Stomach smooth muscle (tissue), 2 donors: ENCODE results near the gene TMEM209.
"Not testable (repeated sequence)": the region's sequence is repeated elsewhere in the genome, so short reads cannot be mapped to it uniquely, and the experiment has no call there.

Experiments used
- H3K27ac ChIP-seq: one replicate; pipeline ENCODE4 v1.7.0; 2013; ENCODE audit warnings: mild to moderate bottlenecking, low read length, inconsistent platforms
- H3K27me3 ChIP-seq, 2 donors: one replicate each; pipeline ENCODE4 v1.7.0; 2013; ENCODE audit warnings: low read length in 2 of 2; ENCODE audit not compliant: insufficient read depth in 2 of 2, control insufficient read depth in 1 of 2
- H3K36me3 ChIP-seq, 2 donors: one replicate each; pipeline ENCODE4 v1.7.0; 2013; ENCODE audit warnings: low read length in 2 of 2; ENCODE audit not compliant: control insufficient read depth in 2 of 2, insufficient read depth in 2 of 2
- H3K4me1 ChIP-seq: one replicate; pipeline ENCODE4 v1.7.0; 2013; ENCODE audit warnings: low read length; ENCODE audit not compliant: control insufficient read depth, insufficient read depth
- H3K4me3 ChIP-seq, 2 donors: one replicate each; pipeline ENCODE4 v1.7.0; 2013; ENCODE audit warnings: low read length in 2 of 2
- H3K9ac ChIP-seq, 2 donors: one replicate each; pipeline ENCODE4 v1.7.0; 2013; ENCODE audit warnings: low read length in 2 of 2, mild to moderate bottlenecking in 1 of 2
- H3K9me3 ChIP-seq, 2 donors: one replicate each; pipeline ENCODE4 v1.7.0; 2013; ENCODE audit warnings: low read length in 2 of 2; ENCODE audit not compliant: control insufficient read depth in 2 of 2
- donor health status: healthy.
- donor health status: Pancreatic carcinoma.

The TMEM209 gene

DNA sequence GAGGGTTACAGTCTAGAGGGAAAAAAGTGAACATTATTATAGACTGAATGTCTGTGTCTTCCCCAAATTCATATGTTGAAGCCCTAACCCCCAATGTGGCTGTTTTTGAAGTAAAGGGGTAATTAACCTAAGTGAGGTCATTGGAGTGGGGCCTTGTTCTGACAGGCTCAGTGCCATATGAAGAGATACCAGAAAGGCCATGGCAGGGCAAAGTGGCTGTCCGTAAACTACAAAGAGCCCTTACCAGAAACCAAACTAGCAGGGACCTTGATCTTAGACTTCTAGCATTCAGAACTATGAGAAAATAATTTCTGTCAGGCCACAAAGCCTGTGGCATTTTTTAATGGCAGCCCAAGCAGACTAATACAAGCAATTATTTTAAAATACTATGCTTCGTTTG is 8.7 kb downstream of the TMEM209 start:
- Histone ChIP-seq H3K27ac (no peak overlapping the region), H3K27me3 (no peaks in the 10 kb centered on the region), H3K9me3 (no peaks in the 10 kb centered on the region), H3K4me3 (no peak overlapping the region), H3K4me1 (no peaks in the 10 kb centered on the region), H3K9ac (no peak overlapping the region), H3K36me3 (peaks cover 15 to 18% of the 10 kb centered on the region in 2 donors)

- no peak overlapping the region for H3K27ac ChIP-seq
- no peak overlapping the region for H3K4me3 ChIP-seq
- H3K9me3 ChIP-seq, result no peaks in the 10 kb centered on the region
- peaks cover 15% of the 10 kb centered on the region in 2 donors for H3K36me3 ChIP-seq
- no peaks in the 10 kb centered on the region for H3K4me1 ChIP-seq
- H3K27me3 ChIP-seq, result no peaks in the 10 kb centered on the region
- no peak overlapping the region for H3K9ac ChIP-seq
Observed at GRCh38 chr7:130195396-130195795, 9.8 kb downstream of the TMEM209 start.

- no peaks in the 10 kb centered on the region for H3K27me3 ChIP-seq
- H3K9ac ChIP-seq, result no peak overlapping the region
Observed at GRCh38 chr7:130191791-130192190, 13.4 kb downstream of the TMEM209 start.

DNA sequence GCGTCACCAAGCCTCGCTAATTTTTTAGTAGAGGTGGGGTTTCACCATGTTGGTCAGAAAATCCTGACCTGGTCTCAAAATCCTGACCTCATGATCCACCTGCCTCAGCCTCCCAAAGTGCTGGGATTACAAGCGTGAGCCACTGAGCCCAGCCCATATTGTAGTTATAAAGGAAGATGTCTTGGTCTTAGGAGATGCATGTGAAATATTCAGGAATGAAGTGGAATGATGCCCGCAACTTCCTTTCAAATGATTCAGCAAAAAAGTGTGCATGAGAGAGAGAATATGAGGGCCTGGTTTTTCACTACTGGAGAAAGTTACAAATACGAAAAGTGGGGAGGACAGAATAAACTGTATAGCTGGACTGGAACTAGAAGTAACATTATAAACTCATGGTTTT is 15.9 kb downstream of the TMEM209 start:
- Histone ChIP-seq H3K27ac (no peak overlapping the region), H3K9me3 (no peaks in the 10 kb centered on the region), H3K9ac (no peak overlapping the region), H3K4me3 (no peak overlapping the region), H3K27me3 (no peaks in the 10 kb centered on the region), H3K36me3 (peaks cover 5 to 19% of the 10 kb centered on the region in 2 donors), H3K4me1 (no peaks in the 10 kb centered on the region)

More at GRCh38 chr7:130191791-130192190, 13.4 kb downstream of the TMEM209 start:
- H3K27ac ChIP-seq, result no peak overlapping the region
- H3K4me3 ChIP-seq, result no peak overlapping the region
- H3K9me3 ChIP-seq, result no peaks in the 10 kb centered on the region
- peaks cover 8 to 16% of the 10 kb centered on the region in 2 donors for H3K36me3 ChIP-seq
- H3K4me1 ChIP-seq, result no peaks in the 10 kb centered on the region

- H3K27ac ChIP-seq, result no peak overlapping the region
- H3K27me3 ChIP-seq, result no peaks in the 10 kb centered on the region
- H3K36me3 ChIP-seq, result peaks cover 7 to 27% of the 10 kb centered on the region in 2 donors
- H3K4me1 ChIP-seq, result no peaks in the 10 kb centered on the region
- H3K9ac ChIP-seq, result no peak overlapping the region
- no peaks in the 10 kb centered on the region for H3K9me3 ChIP-seq
- no peak overlapping the region for H3K4me3 ChIP-seq
Observed at GRCh38 chr7:130187360-130187759, 17.8 kb downstream of the TMEM209 start.

DNA sequence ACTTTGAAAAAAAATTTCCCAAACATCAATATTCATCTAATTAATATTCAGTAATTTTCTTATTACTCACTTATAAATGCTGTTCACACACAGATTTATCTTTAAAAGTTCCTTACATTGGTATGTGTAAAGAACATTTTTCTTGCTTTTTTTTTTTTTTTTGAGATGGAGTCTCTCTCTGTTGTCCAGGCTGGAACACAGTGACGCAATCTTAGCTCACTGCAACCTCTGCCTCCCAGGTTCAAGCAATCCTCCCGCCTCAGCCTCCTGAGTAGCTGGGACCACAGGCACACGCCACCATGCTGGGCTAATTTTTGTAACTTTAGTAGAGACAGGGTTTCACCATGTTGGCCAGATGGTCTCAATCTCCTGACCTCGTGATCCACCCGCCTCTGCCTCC is 20.9 kb downstream of the TMEM209 start:
- H3K36me3 ChIP-seq, result peaks cover 13 to 28% of the 10 kb centered on the region in 2 donors
- H3K9me3 ChIP-seq, H3K4me1 ChIP-seq, H3K27ac ChIP-seq, H3K27me3 ChIP-seq, H3K4me3 ChIP-seq, H3K9ac ChIP-seq: not testable (repeated sequence)

DNA sequence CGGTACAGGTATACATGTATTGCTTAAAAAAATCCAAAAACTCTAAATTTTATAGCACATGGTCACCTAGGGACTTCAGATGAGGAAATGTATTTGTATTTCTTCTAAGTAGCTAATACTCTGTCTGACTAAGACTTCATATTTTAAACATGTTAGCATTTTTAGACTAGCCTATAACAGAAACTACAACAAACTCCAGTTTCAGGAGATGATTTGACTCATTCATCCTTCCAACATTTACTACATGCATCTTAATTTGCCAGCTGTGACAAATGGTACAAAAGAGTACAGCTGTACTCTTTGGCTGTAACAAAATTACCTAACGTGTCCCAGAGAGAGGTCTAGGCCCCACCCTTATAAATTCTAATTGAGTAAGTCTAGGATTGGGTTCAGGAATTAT is 22.2 kb downstream of the TMEM209 start:
- no peaks in the 10 kb centered on the region for H3K4me1 ChIP-seq
- no peaks in the 10 kb centered on the region for H3K27me3 ChIP-seq
- no peak overlapping the region for H3K4me3 ChIP-seq
- no peaks in the 10 kb centered on the region for H3K9me3 ChIP-seq
- H3K36me3 ChIP-seq, result peaks cover 15 to 25% of the 10 kb centered on the region in 2 donors
- H3K27ac ChIP-seq, result no peak overlapping the region
- no peak overlapping the region for H3K9ac ChIP-seq

DNA sequence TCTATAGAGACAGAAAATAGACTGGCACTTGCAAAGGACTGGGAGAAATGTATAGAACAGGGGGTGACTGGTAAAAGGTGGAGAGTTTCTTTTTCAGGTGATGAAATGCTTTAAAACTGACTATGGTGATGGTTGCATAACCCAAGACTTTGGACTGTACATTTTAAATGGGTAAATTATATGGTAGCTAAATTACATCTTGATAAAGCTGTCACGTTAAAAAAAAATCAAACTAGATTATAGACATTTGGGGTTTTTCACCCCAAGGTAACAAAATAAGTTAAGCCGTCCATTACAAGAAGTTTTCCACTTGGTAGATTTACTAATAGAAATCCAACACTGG is 24.0 kb downstream of the TMEM209 start:
- no peaks in the 10 kb centered on the region for H3K9me3 ChIP-seq
- H3K36me3 ChIP-seq, result peaks cover 19 to 25% of the 10 kb centered on the region in 2 donors
- H3K9ac ChIP-seq, result no peak overlapping the region
- no peaks in the 10 kb centered on the region for H3K27me3 ChIP-seq
- H3K4me1 ChIP-seq, result no peaks in the 10 kb centered on the region
- no peak overlapping the region for H3K27ac ChIP-seq
- no peak overlapping the region for H3K4me3 ChIP-seq

GRCh38 chr7:130180571-130181262 is 24.5 kb downstream of the TMEM209 start:
- no peaks in the 10 kb centered on the region for H3K27me3 ChIP-seq
- H3K9me3 ChIP-seq, result no peaks in the 10 kb centered on the region
- H3K4me1 ChIP-seq, result no peaks in the 10 kb centered on the region
- H3K4me3 ChIP-seq, result no peak overlapping the region
- H3K9ac ChIP-seq, result no peak overlapping the region
- H3K36me3 ChIP-seq, result peaks cover 19 to 25% of the 10 kb centered on the region in 2 donors
- no peak overlapping the region for H3K27ac ChIP-seq

DNA sequence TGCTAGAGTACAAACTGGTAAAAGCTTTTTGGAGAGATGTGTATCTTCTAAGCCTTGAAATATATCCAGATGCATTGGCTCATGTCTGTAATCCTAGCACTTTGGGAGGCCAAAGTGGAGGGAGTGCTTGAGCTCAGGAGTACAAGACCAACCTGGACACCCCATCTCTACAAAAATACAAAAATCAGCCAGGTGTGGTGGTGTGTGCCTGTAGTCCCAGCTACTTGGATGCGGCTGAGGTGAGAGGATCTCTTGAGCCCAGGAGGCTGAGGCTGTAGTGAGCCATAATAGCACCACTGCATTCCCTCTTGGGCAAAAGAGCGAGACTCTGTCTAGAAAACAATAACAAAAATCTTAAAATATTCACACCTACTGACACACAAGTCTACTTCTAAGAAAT is 25.6 kb downstream of the TMEM209 start:
- no peaks in the 10 kb centered on the region for H3K4me1 ChIP-seq
- H3K4me3 ChIP-seq, result no peak overlapping the region
- peaks cover 19 to 21% of the 10 kb centered on the region in 2 donors for H3K36me3 ChIP-seq
- no peaks in the 10 kb centered on the region for H3K9me3 ChIP-seq
- H3K27ac ChIP-seq, result no peak overlapping the region
- H3K9ac ChIP-seq, result no peak overlapping the region
- H3K27me3 ChIP-seq, result no peaks in the 10 kb centered on the region

- Histone ChIP-seq H3K4me3 (no peak overlapping the region), H3K9ac (no peak overlapping the region), H3K9me3 (no peaks in the 10 kb centered on the region), H3K4me1 (no peaks in the 10 kb centered on the region), H3K27ac (no peak overlapping the region), H3K36me3 (peaks cover 15 to 19% of the 10 kb centered on the region in 2 donors), H3K27me3 (no peaks in the 10 kb centered on the region)
Observed at GRCh38 chr7:130178251-130178650, 27.0 kb downstream of the TMEM209 start.
